Muscle of back (tissue), 11 donors: ENCODE data around the gene ABLIM2. TPM values are rescaled to one million over a fixed set of nuclear protein-coding genes. Genes with fewer than 3 reads are reported as not detected.
A peak's percentile ranks its signal among the peaks of the same experiment; 100 is the strongest.

ENCODE experiments used
- DNase-seq, 3 donors: peaks; one replicate each; pipeline versions ENCODE4 v3.0.0 to v3.0.0-alpha.2; 2013
- polyA plus RNA-seq, 10 donors: library from polyadenylated mRNA; unstranded; fragments of 120-200 nt; gene quantifications; one replicate each; pipeline ENCODE4 v1.2.1, GENCODE V29; 2013; ENCODE audit not compliant: insufficient read length in 10 of 10

Gene ABLIM2
- polyA plus RNA-seq, 10 donors: 2.5 to 20.6 (median 10.3) TPM

GRCh38 chr4:8105306-8106100 lies 53.1 kb downstream of the ABLIM2 start:
- no peak for DNase-seq

DNA sequence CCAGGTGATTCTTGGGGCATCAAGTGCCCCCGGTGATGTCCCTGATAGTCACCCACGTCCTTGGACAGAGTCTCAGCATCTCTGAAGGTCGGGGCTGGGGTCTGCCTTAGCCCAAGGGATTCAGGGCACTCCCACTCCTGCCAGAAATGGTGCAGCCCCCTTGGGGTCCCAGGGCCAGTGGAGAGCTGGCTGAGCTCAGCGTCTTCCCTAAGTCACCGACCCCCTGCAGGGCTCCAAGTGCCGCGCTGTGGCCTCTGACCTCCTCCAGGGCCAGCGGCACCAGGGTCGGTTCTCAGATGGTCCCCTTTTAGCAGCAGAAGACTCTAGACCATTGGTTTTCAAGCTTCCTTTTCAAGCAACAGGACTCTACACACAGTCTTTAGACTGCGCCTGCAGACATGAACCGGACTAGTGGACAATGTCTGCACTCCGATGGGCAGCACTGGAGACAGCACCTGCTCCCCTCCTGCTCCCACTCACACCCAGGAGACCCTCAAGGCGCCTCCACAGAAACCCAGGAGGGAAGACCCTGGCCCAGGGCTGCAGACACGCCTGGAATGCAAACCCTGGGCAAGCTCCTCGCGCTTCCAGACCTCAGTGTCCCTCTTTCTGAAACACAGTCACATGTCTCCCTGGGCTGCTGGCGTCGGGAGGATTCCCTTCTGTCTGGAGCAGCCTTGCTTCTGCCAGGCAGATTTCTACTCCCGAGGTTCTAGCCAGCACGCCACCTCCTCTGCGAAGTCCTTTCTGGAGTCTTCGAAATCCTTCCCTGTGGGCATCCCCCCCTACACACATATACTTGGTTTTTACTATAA lies 53.9 kb downstream of the ABLIM2 start:
- DNase-seq: no peak

DNA sequence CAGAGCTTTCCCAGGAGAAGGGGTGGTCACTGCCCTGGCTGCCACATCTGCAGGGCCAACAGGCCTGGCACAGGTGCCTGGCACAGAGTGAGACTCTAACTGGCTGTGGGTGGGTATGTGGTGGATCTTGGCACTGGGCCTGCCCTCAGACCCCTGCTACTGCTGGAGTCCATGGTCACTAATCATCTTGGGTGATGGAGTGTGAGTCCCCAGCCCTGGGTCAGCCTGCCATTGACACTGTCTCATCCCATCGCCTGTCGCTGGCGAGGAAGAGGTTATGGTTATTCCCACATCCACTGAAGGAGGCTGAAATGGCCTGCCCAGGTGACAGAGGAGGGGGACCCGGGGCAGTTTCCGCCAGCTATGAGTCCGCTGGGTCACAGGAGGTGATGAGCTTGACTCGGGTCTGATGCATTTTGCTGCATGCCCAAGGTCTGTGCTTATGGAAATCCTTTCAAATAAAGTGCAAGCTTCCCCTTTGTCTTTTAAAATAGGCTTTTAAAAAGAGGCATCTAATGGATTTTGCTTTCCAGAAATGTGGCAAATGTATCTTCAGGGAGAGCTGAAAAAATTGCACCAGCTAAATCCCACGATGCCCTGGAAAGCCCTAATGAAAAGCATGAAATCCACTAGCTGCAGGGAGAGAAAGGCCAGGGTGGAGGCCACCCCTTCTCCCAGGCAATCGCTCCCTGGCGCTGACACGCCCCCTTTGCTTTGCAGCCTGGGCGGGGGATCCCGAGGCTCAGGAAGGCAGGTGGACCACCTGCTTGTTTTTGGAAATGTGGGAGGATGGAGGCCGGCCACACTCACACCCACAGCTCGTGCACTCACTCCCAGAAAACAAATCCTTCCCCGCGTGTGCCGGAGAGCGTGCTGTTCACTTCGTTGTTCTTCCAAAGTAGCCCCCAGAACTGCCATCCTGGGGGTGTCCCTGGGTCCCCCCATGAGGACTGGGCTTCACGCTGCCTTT lies 54.9 kb downstream of the ABLIM2 start:
- no peak for DNase-seq

DNA sequence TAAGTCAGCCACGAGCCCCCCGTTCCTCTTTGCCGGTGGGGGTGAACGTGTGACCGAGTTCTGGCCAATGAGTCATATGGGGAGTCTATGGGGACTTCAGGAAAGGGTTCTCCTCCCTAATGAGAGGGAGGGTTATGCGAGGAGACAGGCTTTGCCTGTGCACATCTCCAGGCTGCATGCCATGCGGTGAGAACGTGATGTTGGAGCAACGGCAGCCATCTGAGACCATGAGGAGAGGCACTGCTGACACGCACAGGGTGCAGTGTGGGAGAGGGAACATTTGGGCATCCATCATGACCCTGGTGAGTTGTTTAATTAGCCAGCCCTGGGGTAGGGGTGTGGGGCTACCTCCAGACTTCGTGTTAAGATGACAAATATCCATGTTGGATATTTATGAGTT lies 55.8 kb downstream of the ABLIM2 start:
- DNase-seq: no peak

DNA sequence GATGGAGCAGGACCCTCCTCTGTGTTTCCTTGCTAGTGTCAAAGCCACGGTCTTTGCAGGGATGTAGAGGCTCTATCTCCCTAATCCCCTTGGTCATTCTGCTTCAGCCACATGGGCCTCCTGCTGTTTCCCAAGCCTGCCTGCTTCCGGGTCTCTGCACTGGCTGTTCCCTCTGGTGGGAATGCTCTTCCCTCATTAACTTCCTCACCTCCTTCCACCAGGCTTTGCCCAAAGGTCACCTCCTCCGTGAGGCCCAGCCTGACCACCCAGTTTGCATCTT lies 56.6 kb downstream of the ABLIM2 start:
- DNase-seq: no peak

- peak; percentile 66 to 73 (median 67) for DNase-seq
Measured at GRCh38 chr4:8101213-8102075, 57.2 kb downstream of the ABLIM2 start.

- DNase-seq: no peak
Measured at GRCh38 chr4:8099981-8100464, 58.6 kb downstream of the ABLIM2 start.

DNA sequence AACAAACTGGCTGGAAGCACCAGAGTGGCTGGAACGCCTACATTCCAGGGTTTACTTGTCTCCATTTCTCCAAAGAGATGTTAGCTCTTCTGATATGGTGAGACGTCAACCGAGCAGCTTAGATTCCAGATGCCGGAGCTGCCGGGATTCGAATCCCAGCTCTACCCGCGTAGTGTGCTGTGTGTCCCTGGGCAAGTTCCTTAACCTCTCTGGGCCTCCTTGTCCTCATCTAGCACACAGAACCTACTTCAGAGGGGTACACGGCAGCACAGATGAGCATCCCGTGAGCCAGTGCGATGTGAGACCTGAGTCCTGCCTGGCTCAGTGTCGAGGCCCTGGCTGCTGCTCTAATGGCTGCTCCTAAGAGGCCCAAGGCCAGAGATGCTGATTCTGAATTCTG lies 60.1 kb downstream of the ABLIM2 start:
- DNase-seq: no peak

- no peak for DNase-seq
Measured at GRCh38 chr4:8097721-8098345, 60.8 kb downstream of the ABLIM2 start.

- no peak for DNase-seq
Measured at GRCh38 chr4:8097141-8097541, 61.5 kb downstream of the ABLIM2 start.

DNA sequence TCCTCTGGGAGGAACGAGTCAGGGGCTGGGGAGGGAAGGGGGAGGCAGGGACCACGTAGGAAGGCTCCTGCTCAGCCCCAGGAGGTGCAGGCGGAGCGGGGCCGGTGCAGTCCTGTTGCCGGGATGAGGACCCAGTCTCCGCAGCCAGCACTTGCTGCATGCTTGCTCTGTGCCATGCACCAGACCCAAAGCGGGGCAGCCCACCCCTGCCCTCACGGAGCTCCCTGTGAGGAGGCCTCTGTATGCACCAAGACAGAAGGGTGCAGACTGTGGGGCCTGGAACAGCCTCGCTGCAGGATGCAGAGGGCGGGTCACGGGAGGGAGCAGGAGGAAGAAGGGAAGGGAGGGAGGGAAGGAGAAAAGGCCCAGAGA lies 61.9 kb downstream of the ABLIM2 start:
- no peak for DNase-seq

GRCh38 chr4:8095956-8096689 lies 62.5 kb downstream of the ABLIM2 start:
- no peak for DNase-seq

- DNase-seq: no peak
Measured at GRCh38 chr4:8093587-8094274, 64.9 kb downstream of the ABLIM2 start.

DNA sequence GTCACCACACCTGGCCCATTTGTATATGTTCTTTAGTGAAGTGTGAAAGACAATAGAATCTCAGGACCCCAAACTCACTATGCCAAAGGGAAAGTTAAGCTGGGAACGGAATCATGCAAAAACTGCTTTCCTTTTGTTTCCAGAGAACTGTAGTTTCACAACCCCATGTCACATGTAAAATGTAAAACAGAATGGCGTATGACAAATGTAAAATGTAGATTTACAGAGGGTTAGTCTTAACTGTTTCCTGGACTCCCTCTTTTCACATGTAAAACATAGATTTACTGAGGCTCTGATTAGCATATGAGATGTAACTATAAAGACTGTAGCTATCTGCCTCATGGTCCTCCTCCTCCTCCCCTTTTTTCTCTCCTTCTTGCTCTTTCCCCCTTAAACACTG lies 66.3 kb downstream of the ABLIM2 start:
- no peak for DNase-seq

- DNase-seq: no peak
Measured at GRCh38 chr4:8090744-8091301, 67.8 kb downstream of the ABLIM2 start.

DNA sequence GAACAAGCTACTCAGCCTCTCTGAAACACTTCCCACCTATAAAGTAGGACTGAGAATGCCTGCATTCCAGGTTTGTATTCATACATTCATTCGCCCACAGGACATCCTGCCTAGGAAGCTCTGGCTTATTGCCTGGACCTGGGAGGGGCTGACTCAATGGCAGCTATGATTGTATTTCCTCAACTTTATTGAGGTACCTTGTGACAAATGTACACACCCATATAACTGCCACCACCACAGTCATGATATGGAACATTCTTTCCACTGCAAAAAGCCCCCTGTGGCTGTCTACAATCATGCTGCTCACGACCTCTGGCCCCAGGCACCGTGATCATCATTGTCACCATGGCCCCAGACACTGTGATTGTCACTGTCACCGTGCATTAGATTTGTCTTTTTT lies 68.3 kb downstream of the ABLIM2 start:
- no peak for DNase-seq

- DNase-seq: no peak
Measured at GRCh38 chr4:8089862-8090261, 68.8 kb downstream of the ABLIM2 start.

GRCh38 chr4:8088966-8089491 lies 69.6 kb downstream of the ABLIM2 start:
- no peak for DNase-seq
